Neural cell (in vitro differentiated cells): ENCODE results near the gene PES1. TPM values are rescaled to one million over a fixed set of nuclear protein-coding genes. Genes with fewer than 3 reads are reported as not detected.
"Not testable (repeated sequence)": the region's sequence is repeated elsewhere in the genome, so short reads cannot be mapped to it uniquely, and the experiment has no call there.

ENCODE experiments used
- H2AFZ ChIP-seq: fragments of 200-600, 300-800 bp; sonication (generic), shearing (Covaris generic); 2 replicates; pipeline ENCODE4 v1.6.0; 2014; ENCODE audit warnings: low read depth, mild to moderate bottlenecking, antibody characterized with exemption, low read length, moderate library complexity
- H3F3A ChIP-seq: fragments of 200-600 bp; shearing (Covaris generic); 2 replicates; pipeline ENCODE4 v1.6.1; 2016; ENCODE audit warnings: mild to moderate bottlenecking, moderate library complexity, mixed read lengths, antibody characterized with exemption, low read length; ENCODE audit not compliant: insufficient read depth, poor library complexity, severe bottlenecking
- H3K27ac ChIP-seq: fragments of 200-600, 300-800 bp; sonication (generic), shearing (Covaris generic); 2 replicates; pipeline ENCODE4 v1.5.1; 2014; ENCODE audit warnings: mild to moderate bottlenecking, low read length, moderate library complexity
- H3K27me3 ChIP-seq: fragments of 300-800, 200-600 bp; sonication (generic), shearing (Covaris generic); 2 replicates; pipeline ENCODE4 v1.6.0; 2014; ENCODE audit warnings: mild to moderate bottlenecking, low read depth, low read length, moderate library complexity; ENCODE audit not compliant: insufficient read depth
- H3K36me3 ChIP-seq: fragments of 300-800, 200-600 bp; sonication (generic), shearing (Covaris generic); 2 replicates; pipeline ENCODE4 v1.5.1; 2014; ENCODE audit warnings: mild to moderate bottlenecking, antibody characterized with exemption, low read length, moderate library complexity; ENCODE audit not compliant: insufficient read depth
- H3K4me2 ChIP-seq: fragments of 300-800, 200-600 bp; sonication (generic), shearing (Covaris generic); 2 replicates; pipeline ENCODE4 v1.6.0; 2014; ENCODE audit warnings: mild to moderate bottlenecking, low read length
- H3K4me3 ChIP-seq: fragments of 300-800, 200-600 bp; sonication (generic), shearing (Covaris generic); 2 replicates; pipeline ENCODE4 v1.5.1; 2014; ENCODE audit warnings: mild to moderate bottlenecking, low read length, moderate library complexity
- H3K79me2 ChIP-seq: fragments of 200-600 bp; shearing (Covaris generic); replicated peaks from 2 replicates; pipeline ENCODE4 v1.6.0; 2014; ENCODE audit warnings: mild to moderate bottlenecking, low read length, moderate library complexity; ENCODE audit not compliant: insufficient read depth
- H3K9ac ChIP-seq: fragments of 300-800, 200-600 bp; sonication (generic), shearing (Covaris generic); 2 replicates; pipeline ENCODE4 v1.6.1; 2016; ENCODE audit warnings: mild to moderate bottlenecking, low read length, mixed read lengths
- H3K9me2 ChIP-seq: fragments of 200-600 bp; shearing (Covaris generic); 2 replicates; pipeline ENCODE4 v1.6.1; 2016; ENCODE audit warnings: mild to moderate bottlenecking, low read length, mixed read lengths; ENCODE audit not compliant: insufficient read depth
- H3K9me3 ChIP-seq: fragments of 200-600, 300-800 bp; sonication (generic), shearing (Covaris generic); 2 replicates; pipeline ENCODE4 v1.6.1; 2016; ENCODE audit warnings: mild to moderate bottlenecking, mixed run types, low read length, moderate library complexity, mixed read lengths
- H4K20me1 ChIP-seq: fragments of 200-600 bp; shearing (Covaris generic); 2 replicates; pipeline ENCODE4 v1.6.1; 2016; ENCODE audit warnings: mild to moderate bottlenecking, mixed run types; ENCODE audit not compliant: insufficient read depth
- CTCF ChIP-seq: fragments of 450-650 bp; IDR thresholded peaks from 2 replicates; pipeline ENCODE4 v1.5.1; 2014; ENCODE audit warnings: antibody characterized with exemption, mild to moderate bottlenecking, moderate library complexity; ENCODE audit not compliant: poor library complexity, severe bottlenecking
- EP300 ChIP-seq: fragments of 450-650 bp; conservative IDR thresholded peaks from 2 replicates; pipeline ENCODE4 v1.6.1; 2014; ENCODE audit warnings: antibody characterized with exemption, mild to moderate bottlenecking, moderate library complexity; ENCODE audit not compliant: poor library complexity, severe bottlenecking
- EZH2 ChIP-seq: fragments of 200-600, 300-800 bp; shearing (Covaris generic), sonication (generic); IDR thresholded peaks from 2 replicates; pipeline ENCODE4 v1.6.1; 2014; ENCODE audit warnings: antibody characterized with exemption, low read length, borderline replicate concordance, mild to moderate bottlenecking; ENCODE audit not compliant: insufficient read depth, poor library complexity, severe bottlenecking
- MXI1 ChIP-seq: fragments of 450-650 bp; conservative IDR thresholded peaks from 2 replicates; pipeline ENCODE4 v1.6.1; 2014; ENCODE audit warnings: antibody characterized with exemption, mild to moderate bottlenecking; ENCODE audit not compliant: poor library complexity, severe bottlenecking
- POLR2AphosphoS5 ChIP-seq: IDR thresholded peaks from 2 replicates; pipeline ENCODE4 v1.6.1; 2012
- RAD21 ChIP-seq: fragments of 450-650 bp; conservative IDR thresholded peaks from 2 replicates; pipeline ENCODE4 v1.6.1; 2014; ENCODE audit warnings: antibody characterized with exemption, mild to moderate bottlenecking, moderate library complexity
- REST ChIP-seq: IDR thresholded peaks from 2 replicates; pipeline ENCODE4 v1.6.1; 2012; ENCODE audit warnings: borderline replicate concordance
- SMC3 ChIP-seq: fragments of 450-650 bp; conservative IDR thresholded peaks from 2 replicates; pipeline ENCODE4 v1.6.1; 2014; ENCODE audit warnings: antibody characterized with exemption, mild to moderate bottlenecking, moderate library complexity; ENCODE audit not compliant: poor library complexity
- TAF1 ChIP-seq: IDR thresholded peaks from 2 replicates; pipeline ENCODE4 v1.6.1; 2012; ENCODE audit warnings: low read depth
- polyA plus RNA-seq: library from polyadenylated mRNA; depleted of rRNA; stranded (reverse); fragments of >200 nt; gene quantifications from 2 replicates; pipeline ENCODE4 v1.2.3, GENCODE V29; 2014

PES1 gene
- polyA plus RNA-seq, 1 donor from 2014 or later = 44.1 TPM

- TF ChIP-seq CTCF (no peak), POLR2AphosphoS5 (no peak), EZH2 (no peak), TAF1 (no peak), RAD21 (no peak), MXI1 (no peak), REST (no peak), SMC3 (no peak), EP300 (no peak)
- Histone ChIP-seq H2AFZ (no peak overlapping the region), H3K36me3 (no peaks in the 10 kb centered on the region), H3K4me2 (no peak overlapping the region), H4K20me1 (no peaks in the 10 kb centered on the region), H3K9me2 (no peaks in the 10 kb centered on the region), H3K27ac (no peak overlapping the region), H3K27me3 (no peaks in the 10 kb centered on the region), H3K79me2 (no peaks in the 10 kb centered on the region), H3K4me3 (no peak overlapping the region), H3K9me3 (no peaks in the 10 kb centered on the region), H3K9ac (no peak overlapping the region), H3F3A (no peaks in the 10 kb centered on the region)
Measured at GRCh38 chr22:30553971-30554370, 37.7 kb downstream of the PES1 start.

GRCh38 chr22:30552719-30553118 lies 39.0 kb downstream of the PES1 start:
- Histone ChIP-seq H3K79me2 (no peaks in the 10 kb centered on the region), H3K27me3 (no peaks in the 10 kb centered on the region), H3K27ac (no peak overlapping the region), H3K4me3 (no peak overlapping the region), H4K20me1 (no peaks in the 10 kb centered on the region), H3K9me3 (no peaks in the 10 kb centered on the region), H3K36me3 (no peaks in the 10 kb centered on the region), H3F3A (no peaks in the 10 kb centered on the region), H3K9ac (no peak overlapping the region), H2AFZ (no peak overlapping the region), H3K4me2 (no peak overlapping the region), H3K9me2 (no peaks in the 10 kb centered on the region)
- TF ChIP-seq CTCF (no peak), TAF1 (no peak), SMC3 (no peak), REST (no peak), EP300 (no peak), POLR2AphosphoS5 (no peak), EZH2 (no peak), RAD21 (no peak), MXI1 (no peak)

- not testable (repeated sequence) for H3K4me3 ChIP-seq, H2AFZ ChIP-seq, H3K9ac ChIP-seq, H3K9me2 ChIP-seq, H3K79me2 ChIP-seq, H3K4me2 ChIP-seq, H3F3A ChIP-seq, H3K27ac ChIP-seq, H3K9me3 ChIP-seq, H3K36me3 ChIP-seq, H4K20me1 ChIP-seq, H3K27me3 ChIP-seq
Measured at GRCh38 chr22:30551813-30552212, 39.9 kb downstream of the PES1 start.
